Central memory CD8-positive, alpha-beta T cell (primary cell): Measurements from ENCODE around the gene RBM24.

ENCODE experiments used
- ATAC-seq: fragments of 150-1000 bp; cut with Tn5 transposase; replicated peaks from 2 replicates; pipeline ENCODE4 v1.10.0; 2022; ENCODE audit warnings: mild to moderate bottlenecking, moderate FRiP score, moderate number of reproducible peaks; ENCODE audit not compliant: poor library complexity, severe bottlenecking; ENCODE audit errors: extremely low read depth
- DNase-seq, 2 donors: peaks; one replicate each; pipeline ENCODE4 v3.0.0; 2021; ENCODE audit warnings: low spot score in 2 of 2
- H3K27ac Mint-ChIP-seq: one replicate; pipeline ENCODE4 v1.8.0; 2022; ENCODE audit warnings: low read depth, mild to moderate bottlenecking, moderate library complexity, mixed read lengths
- H3K27me3 Mint-ChIP-seq: one replicate; pipeline ENCODE4 v1.8.0; 2022; ENCODE audit warnings: mixed read lengths
- H3K36me3 Mint-ChIP-seq: one replicate; pipeline ENCODE4 v1.8.0; 2022; ENCODE audit warnings: mild to moderate bottlenecking, moderate library complexity, mixed read lengths; ENCODE audit not compliant: insufficient read depth
- H3K4me1 Mint-ChIP-seq: one replicate; pipeline ENCODE4 v1.8.0; 2022; ENCODE audit warnings: mixed read lengths
- H3K4me3 Mint-ChIP-seq: one replicate; pipeline ENCODE4 v1.8.0; 2022; ENCODE audit warnings: mild to moderate bottlenecking, moderate library complexity, mixed read lengths
- H3K9me3 Mint-ChIP-seq: one replicate; pipeline ENCODE4 v1.8.0; 2022; ENCODE audit warnings: mixed read lengths

Gene RBM24

GRCh38 chr6:17271628-17272027 is 9.5 kb upstream of the RBM24 start:
- ATAC-seq = no peak
- Mint-ChIP-seq H3K9me3 (no peaks in the 10 kb centered on the region), H3K4me1 (no peaks in the 10 kb centered on the region), H3K27ac (no peak overlapping the region), H3K4me3 (no peak overlapping the region), H3K27me3 (peaks cover 69% of the 10 kb centered on the region), H3K36me3 (no peaks in the 10 kb centered on the region)
- no peak for DNase-seq

GRCh38 chr6:17276766-17277165 is 4.4 kb upstream of the RBM24 start:
- no peak for ATAC-seq
- Mint-ChIP-seq H3K27ac (no peak overlapping the region), H3K36me3 (peaks cover 2% of the 10 kb centered on the region), H3K4me1 (peaks cover 3% of the 10 kb centered on the region), H3K27me3 (peaks cover 83% of the 10 kb centered on the region), H3K9me3 (no peaks in the 10 kb centered on the region), H3K4me3 (no peak overlapping the region)
- DNase-seq = no peak

DNA sequence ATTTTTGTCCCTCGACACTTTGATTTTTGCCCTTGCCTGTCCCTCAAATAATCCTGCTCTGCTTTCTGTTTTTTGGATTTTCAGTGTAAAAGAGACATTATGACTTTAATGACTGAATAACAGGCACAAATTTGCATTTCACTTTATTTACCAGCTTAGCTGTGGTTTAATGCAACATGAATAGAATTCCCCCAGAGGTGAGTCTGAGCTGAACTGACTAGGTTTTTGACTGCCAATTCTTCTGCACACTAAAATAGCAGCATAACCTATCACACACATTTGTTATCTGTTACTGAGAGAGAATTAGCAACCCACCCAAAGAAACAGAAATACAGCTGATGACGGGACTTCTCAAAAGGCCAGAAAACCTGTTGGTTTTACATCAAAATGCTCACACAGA is 3.9 kb upstream of the RBM24 start:
- peaks cover 8% of the 10 kb centered on the region for H3K4me1 Mint-ChIP-seq
- peaks cover 3% of the 10 kb centered on the region for H3K36me3 Mint-ChIP-seq
- no peak overlapping the region for H3K27ac Mint-ChIP-seq
- peaks cover 87% of the 10 kb centered on the region for H3K27me3 Mint-ChIP-seq
- DNase-seq (no peak), ATAC-seq (no peak)
- H3K9me3 Mint-ChIP-seq = no peaks in the 10 kb centered on the region
- no peak overlapping the region for H3K4me3 Mint-ChIP-seq

- no peak for DNase-seq
- no peaks in the 10 kb centered on the region for H3K9me3 Mint-ChIP-seq
- H3K27me3 Mint-ChIP-seq = peaks cover 89% of the 10 kb centered on the region
- no peak overlapping the region for H3K4me3 Mint-ChIP-seq
- peaks cover 3% of the 10 kb centered on the region for H3K36me3 Mint-ChIP-seq
- H3K4me1 Mint-ChIP-seq = peaks cover 9% of the 10 kb centered on the region
- H3K27ac Mint-ChIP-seq = no peak overlapping the region
- no peak for ATAC-seq
Measured at GRCh38 chr6:17278289-17279063, 2.7 kb upstream of the RBM24 start.

DNA sequence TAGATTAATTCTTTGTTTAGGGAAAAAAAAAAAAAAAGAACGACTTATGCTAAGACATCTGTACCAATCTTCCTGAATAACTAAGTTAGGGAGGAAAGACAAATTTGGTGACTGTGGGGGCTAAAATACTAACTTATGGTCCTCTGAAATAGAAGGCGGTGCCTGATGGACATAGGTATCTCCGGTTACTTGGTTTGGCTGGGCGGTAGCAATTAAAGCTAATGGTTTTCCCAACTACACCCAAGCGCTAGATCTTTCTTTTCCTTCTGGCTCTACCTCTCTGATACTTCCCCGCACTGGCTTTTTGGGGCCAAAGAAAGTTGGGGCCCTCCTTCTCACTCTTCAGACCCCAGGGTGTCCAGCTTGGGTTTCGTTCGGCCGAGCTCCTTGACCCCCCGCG is 1.0 kb upstream of the RBM24 start:
- no peak overlapping the region for H3K4me3 Mint-ChIP-seq
- peaks cover 9% of the 10 kb centered on the region for H3K4me1 Mint-ChIP-seq

DNA sequence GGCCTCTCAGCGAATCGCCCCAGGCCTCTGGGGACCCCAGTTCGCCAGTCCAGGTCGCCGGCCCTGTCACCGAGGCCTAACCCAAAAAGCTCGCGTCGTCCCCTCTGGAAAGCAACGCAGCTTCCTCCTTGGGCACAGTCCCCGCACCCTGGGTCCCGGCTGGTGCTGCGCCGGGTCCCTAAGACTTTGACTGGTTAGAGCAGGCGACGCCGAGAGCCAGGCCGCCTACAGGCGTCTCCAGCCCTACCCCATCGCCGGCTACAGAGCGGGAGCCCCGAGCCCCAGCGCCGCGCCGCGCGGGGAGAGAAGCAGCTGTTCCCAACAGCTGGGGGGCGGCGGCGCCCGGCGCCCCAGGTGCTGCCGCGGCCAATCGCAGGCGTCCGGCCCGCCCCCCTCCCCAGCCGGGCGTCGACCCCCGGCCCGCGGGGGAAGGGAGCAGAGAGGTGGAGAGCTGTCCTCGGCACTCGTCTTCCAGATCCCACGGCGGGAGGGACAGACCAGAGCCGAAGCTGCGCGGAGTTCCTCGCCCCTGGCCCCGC is 540 bp upstream of the RBM24 start:
- H3K9me3 Mint-ChIP-seq = no peaks in the 10 kb centered on the region
- no peak for ATAC-seq
- peaks cover 3% of the 10 kb centered on the region for H3K36me3 Mint-ChIP-seq
- peak overlapping the region; percentile 63 for H3K4me3 Mint-ChIP-seq
- DNase-seq = no peak
- peaks cover 9% of the 10 kb centered on the region for H3K4me1 Mint-ChIP-seq
- H3K27ac Mint-ChIP-seq = no peak overlapping the region
- peaks cover 78% of the 10 kb centered on the region for H3K27me3 Mint-ChIP-seq

More for the DNA sequence above, 1.0 kb upstream of the RBM24 start:
- DNase-seq (no peak), ATAC-seq (no peak)
- Mint-ChIP-seq H3K36me3 (peaks cover 3% of the 10 kb centered on the region), H3K9me3 (no peaks in the 10 kb centered on the region), H3K27ac (no peak overlapping the region), H3K27me3 (peaks cover 78% of the 10 kb centered on the region)

DNA sequence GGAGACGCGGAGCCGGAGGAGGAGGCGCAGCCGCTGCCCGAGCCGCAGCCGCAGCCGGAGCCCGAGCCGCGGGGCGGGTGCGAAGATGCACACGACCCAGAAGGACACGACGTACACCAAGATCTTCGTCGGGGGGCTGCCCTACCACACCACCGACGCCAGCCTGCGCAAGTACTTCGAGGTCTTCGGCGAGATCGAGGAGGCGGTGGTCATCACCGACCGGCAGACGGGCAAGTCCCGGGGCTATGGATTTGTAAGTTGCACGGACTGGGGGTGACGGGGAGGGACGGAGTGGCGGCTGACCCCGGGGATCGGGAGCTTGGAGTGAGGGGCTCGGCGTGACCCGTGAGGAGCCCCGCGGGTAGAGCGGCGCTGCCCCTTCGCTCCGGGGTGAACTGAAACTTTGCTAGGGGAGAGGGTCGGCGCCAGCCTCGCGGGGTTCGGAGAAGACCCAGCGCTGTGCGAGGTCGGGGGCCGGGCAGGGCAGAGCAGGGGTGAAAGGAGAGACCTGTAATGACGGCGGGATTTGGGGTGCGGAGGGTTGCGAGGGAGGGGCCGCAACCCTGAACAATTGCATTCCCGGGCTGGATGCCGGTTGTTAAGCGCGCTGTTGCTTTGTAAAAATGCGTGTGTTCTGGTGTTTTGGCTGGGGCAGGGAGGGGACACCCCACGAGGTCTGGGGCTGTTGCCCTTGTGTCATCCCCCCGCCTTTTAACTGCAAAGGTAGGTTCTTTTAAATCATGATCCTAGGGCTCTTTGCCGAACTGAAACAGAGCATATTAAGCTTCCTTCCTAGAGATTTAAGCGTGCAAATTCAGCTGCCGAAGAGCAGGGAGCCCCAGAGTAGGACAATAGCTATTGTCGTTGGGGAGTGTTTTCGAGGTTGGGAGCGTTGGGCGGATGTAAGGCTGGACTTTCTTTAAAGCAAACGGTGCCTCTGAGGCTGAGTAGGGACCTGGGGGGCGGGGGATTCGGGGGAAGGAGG is 628 bp downstream of the RBM24 start:
- no peak for DNase-seq
- Mint-ChIP-seq H3K27ac (no peak overlapping the region), H3K9me3 (no peaks in the 10 kb centered on the region), H3K4me1 (peaks cover 9% of the 10 kb centered on the region), H3K27me3 (peaks cover 83% of the 10 kb centered on the region), H3K4me3 (peak overlapping the region; percentile 63), H3K36me3 (peaks cover 3% of the 10 kb centered on the region)
- ATAC-seq = no peak

- Mint-ChIP-seq H3K4me1 (peaks cover 9% of the 10 kb centered on the region), H3K9me3 (no peaks in the 10 kb centered on the region), H3K27me3 (peaks cover 80% of the 10 kb centered on the region), H3K27ac (no peak overlapping the region), H3K36me3 (peaks cover 1% of the 10 kb centered on the region), H3K4me3 (no peak overlapping the region)
- DNase-seq (no peak), ATAC-seq (no peak)
Measured at GRCh38 chr6:17283074-17283473, 1.9 kb downstream of the RBM24 start.

DNA sequence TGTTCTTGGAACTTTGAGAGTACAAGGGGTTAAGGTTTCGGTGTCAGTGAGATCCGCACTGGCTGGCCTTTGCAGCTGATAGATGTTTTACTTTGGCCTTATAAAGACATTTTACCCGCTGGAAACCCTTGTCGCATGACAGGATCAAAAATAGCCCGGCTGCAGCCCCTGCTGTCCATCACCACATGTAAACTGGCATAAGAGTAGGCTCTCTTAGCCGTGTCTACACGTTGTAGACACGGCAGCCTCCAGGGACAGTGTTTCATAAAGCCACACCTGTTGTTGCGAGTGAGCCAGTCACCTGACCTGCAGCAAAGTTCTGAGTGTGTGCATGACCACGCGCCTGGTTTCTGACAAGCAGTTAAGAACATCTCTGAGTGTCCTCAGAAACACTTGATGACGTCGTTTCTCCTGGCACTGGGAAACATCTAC is 8.5 kb downstream of the RBM24 start:
- DNase-seq (no peak), ATAC-seq (no peak)
- Mint-ChIP-seq H3K27ac (no peak overlapping the region), H3K9me3 (no peaks in the 10 kb centered on the region), H3K4me3 (no peak overlapping the region), H3K36me3 (no peaks in the 10 kb centered on the region), H3K4me1 (no peaks in the 10 kb centered on the region), H3K27me3 (peaks cover 63% of the 10 kb centered on the region)

DNA sequence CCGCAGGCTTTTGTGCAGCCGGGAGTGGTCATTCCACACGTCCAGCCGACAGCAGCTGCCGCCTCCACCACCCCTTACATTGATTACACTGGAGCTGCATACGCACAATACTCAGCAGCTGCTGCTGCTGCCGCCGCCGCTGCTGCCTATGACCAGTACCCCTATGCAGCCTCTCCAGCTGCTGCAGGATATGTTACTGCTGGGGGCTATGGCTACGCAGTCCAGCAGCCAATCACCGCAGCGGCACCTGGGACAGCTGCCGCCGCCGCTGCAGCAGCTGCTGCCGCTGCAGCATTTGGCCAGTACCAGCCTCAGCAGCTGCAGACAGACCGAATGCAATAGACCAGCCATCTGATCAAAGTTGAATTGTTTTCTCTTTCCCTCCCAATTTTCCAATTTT is 10.6 kb downstream of the RBM24 start:
- DNase-seq (no peak), ATAC-seq (no peak)
- Mint-ChIP-seq H3K27me3 (peaks cover 59% of the 10 kb centered on the region), H3K27ac (no peak overlapping the region), H3K36me3 (no peaks in the 10 kb centered on the region), H3K4me3 (no peak overlapping the region), H3K4me1 (no peaks in the 10 kb centered on the region), H3K9me3 (no peaks in the 10 kb centered on the region)

DNA sequence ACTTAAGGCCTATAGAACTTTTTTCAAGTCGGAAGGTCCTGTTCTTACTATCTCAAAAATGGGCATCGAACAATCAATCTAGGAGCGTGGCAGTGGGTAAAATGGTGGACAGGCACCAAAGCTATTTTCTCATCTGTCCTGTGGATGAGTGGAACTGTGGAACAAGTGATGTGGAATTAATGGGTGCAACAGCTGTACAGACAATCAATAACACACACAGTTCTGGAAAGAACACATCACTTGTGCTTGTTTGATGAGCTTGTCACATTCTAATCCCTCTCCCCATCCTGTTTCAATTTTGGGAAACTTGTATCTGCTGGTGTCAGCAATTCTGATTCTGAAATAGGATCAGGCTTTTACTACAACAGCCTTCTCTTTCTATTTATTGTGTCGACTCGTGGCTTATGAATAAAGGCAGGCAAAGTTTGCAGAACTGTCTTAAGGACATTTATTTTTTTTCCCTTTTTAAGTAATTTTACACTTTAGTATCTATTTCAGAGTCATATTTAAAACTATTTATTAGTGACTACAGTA is 11.5 kb downstream of the RBM24 start:
- H3K27me3 Mint-ChIP-seq = peaks cover 60% of the 10 kb centered on the region
- H3K36me3 Mint-ChIP-seq = no peaks in the 10 kb centered on the region
- DNase-seq (no peak), ATAC-seq (no peak)
- no peak overlapping the region for H3K4me3 Mint-ChIP-seq
- no peak overlapping the region for H3K27ac Mint-ChIP-seq
- no peaks in the 10 kb centered on the region for H3K4me1 Mint-ChIP-seq
- no peaks in the 10 kb centered on the region for H3K9me3 Mint-ChIP-seq

- ATAC-seq = no peak
- Mint-ChIP-seq H3K27me3 (peaks cover 55% of the 10 kb centered on the region), H3K4me3 (no peak overlapping the region), H3K9me3 (no peaks in the 10 kb centered on the region), H3K36me3 (no peaks in the 10 kb centered on the region), H3K27ac (no peak overlapping the region), H3K4me1 (no peaks in the 10 kb centered on the region)
- DNase-seq = no peak
Measured at GRCh38 chr6:17293395-17293794, 12.2 kb downstream of the RBM24 start.
